ENCODE data around the gene ACSS2.

ACSS2 gene

GRCh38 chr20:34974246-34974645 lies 97.8 kb downstream of the ACSS2 start:
- TF ChIP-seq, protein P1, sequence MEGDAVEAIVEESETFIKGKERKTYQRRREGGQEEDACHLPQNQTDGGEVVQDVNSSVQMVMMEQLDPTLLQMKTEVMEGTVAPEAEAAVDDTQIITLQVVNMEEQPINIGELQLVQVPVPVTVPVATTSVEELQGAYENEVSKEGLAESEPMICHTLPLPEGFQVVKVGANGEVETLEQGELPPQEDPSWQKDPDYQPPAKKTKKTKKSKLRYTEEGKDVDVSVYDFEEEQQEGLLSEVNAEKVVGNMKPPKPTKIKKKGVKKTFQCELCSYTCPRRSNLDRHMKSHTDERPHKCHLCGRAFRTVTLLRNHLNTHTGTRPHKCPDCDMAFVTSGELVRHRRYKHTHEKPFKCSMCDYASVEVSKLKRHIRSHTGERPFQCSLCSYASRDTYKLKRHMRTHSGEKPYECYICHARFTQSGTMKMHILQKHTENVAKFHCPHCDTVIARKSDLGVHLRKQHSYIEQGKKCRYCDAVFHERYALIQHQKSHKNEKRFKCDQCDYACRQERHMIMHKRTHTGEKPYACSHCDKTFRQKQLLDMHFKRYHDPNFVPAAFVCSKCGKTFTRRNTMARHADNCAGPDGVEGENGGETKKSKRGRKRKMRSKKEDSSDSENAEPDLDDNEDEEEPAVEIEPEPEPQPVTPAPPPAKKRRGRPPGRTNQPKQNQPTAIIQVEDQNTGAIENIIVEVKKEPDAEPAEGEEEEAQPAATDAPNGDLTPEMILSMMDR (IDR thresholded peaks at IDR 0.05; ENCODE audit: insufficient read depth, low read length, missing control alignments), result no peak
- POLR2A ChIA-PET, result no interaction called here
- CTCF ChIA-PET, result interaction anchor here (1.1 to 2.2 kb wide), 2 partner anchors 18 to 100 kb away, joined by 3 to 5 read pairs; partner anchors contain the start of genes GSS and MYH7B
- no peak for DNase-seq (ENCODE audit: low read depth, low spot score)
- no peak overlapping the region for H3K4me3 ChIP-seq (ENCODE audit: low read depth, low read length)

DNA sequence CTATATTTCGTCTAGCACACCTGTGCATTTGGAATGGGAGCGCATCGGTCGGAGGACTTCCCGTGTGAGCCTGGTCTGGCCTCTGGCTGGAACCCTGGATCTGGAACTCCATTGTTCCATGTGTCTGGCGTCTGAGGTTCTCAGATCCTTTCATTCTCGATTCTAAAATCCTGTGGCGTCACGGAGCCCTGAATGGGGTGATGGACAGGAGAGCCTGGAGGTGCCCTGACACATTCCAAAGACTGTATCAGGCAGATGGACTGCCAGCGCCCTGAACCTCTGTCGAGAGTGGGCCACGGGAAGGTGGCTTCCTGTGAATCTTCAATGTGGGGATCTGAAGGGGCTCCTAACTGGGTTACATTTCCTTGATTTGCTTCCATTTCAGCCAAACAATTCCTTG lies 99.9 kb downstream of the ACSS2 start:
- ChIA-PET CTCF (interaction anchor here (0.7 kb wide), 1 partner anchor 102 kb away, joined by 3 read pairs; no protein-coding TSS in a partner anchor), POLR2A (no interaction called here)
- H3K4me3 ChIP-seq (ENCODE audit: low read depth, low read length), result no peak overlapping the region
- TF ChIP-seq, protein P1 (IDR thresholded peaks at IDR 0.05; ENCODE audit: insufficient read depth, low read length, missing control alignments), result no peak
- DNase-seq (ENCODE audit: low read depth, low spot score), result no peak

Measured in AG04449 (cell line).